Breast epithelium (tissue), 3 donors: ENCODE results near the gene SYCP2L.

Source experiments
- CTCF ChIP-seq, 3 donors: fragments of 450-650 bp; IDR thresholded peaks; one replicate each; pipeline ENCODE4 v1.5.1; 2016 to 2017; ENCODE audit warnings: antibody characterized with exemption in 3 of 3, mild to moderate bottlenecking in 3 of 3, moderate library complexity in 3 of 3
- POLR2A ChIP-seq: fragments of 450-650 bp; IDR thresholded peaks from one replicate; pipeline ENCODE4 v1.6.1; 2016; ENCODE audit warnings: antibody characterized with exemption, mild to moderate bottlenecking, moderate library complexity

GRCh38 chr6:10945845-10946244 lies 59.0 kb downstream of the SYCP2L start:
- TF ChIP-seq CTCF (IDR thresholded peaks at IDR 0.05), result no peak
- TF ChIP-seq POLR2A, result no peak
